HG02610 (cell line): Measurements from ENCODE around the gene CCDC127.

Source experiments
- ATAC-seq: cut with Tn5 transposase; IDR thresholded peaks from one replicate; pipeline ENCODE4 v1.9.1; 2021; ENCODE audit warnings: mild to moderate bottlenecking, moderate library complexity; ENCODE audit not compliant: unreplicated experiment

CCDC127 gene

GRCh38 chr5:160921-161802 is 56.8 kb downstream of the CCDC127 start:
- ATAC-seq: no peak

GRCh38 chr5:160173-160510 is 57.8 kb downstream of the CCDC127 start:
- no peak for ATAC-seq

- no peak for ATAC-seq
Observed at GRCh38 chr5:159448-160172, 58.3 kb downstream of the CCDC127 start.

- no peak for ATAC-seq
Observed at GRCh38 chr5:158807-159447, 59.0 kb downstream of the CCDC127 start.

DNA sequence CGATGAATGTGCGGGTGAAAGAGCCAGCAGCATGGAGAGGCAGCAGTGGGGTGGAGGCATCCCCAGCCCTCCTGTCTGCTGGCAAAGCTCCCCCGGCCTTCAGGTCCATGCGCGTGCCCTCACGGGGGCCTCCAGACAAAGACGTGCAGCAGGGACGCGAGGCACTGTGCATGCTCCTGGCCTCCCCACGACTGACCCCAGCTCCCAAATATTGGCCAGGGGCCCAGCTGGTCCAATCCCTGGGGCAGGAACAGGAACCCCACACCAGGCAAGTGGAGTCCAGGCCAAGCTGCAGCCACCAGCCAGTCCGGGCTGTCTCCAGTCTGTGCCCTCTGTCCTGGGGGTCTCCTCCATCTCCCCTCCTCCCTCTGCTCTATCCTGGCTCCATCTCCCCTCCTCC is 60.2 kb downstream of the CCDC127 start:
- ATAC-seq: no peak

GRCh38 chr5:157126-157715 is 60.7 kb downstream of the CCDC127 start:
- ATAC-seq: no peak

- ATAC-seq: no peak
Observed at GRCh38 chr5:156411-157072, 61.4 kb downstream of the CCDC127 start.

DNA sequence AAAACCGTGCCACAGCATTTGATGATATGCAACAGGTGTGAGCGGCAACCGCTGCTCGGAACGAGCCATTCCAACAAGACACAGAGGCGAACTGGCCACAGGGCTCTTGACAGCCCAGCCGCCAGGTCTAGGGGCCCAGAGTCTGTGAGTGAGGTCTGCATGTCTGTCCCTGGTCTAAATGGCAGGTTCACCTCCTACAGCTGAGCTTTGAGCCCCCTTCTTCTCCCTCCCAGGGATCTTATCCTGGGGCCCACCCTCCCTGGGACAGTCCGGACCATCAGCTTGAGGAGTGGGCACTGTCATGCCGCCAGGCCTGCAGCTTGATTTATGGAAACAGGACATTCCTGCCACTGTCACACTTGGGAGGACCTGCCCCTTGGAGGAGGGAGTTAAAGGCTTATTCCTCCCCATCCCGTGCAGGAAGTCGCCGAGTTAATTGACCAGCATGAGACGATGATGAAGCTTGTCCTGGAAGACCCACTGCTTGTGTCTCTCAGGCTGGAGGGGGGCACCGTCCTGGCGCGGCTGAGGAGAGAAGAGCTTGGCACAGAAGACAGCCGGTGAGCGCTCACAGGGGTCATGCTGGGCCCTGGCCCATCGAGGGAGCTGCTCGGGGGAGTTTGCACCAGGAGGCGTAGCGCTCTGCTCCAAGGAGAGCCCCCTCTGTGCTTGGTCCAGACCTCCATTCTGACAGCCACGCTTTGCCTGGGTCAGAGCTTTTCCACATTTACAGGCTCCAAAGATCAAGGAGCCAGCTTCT is 62.1 kb downstream of the CCDC127 start:
- no peak for ATAC-seq

DNA sequence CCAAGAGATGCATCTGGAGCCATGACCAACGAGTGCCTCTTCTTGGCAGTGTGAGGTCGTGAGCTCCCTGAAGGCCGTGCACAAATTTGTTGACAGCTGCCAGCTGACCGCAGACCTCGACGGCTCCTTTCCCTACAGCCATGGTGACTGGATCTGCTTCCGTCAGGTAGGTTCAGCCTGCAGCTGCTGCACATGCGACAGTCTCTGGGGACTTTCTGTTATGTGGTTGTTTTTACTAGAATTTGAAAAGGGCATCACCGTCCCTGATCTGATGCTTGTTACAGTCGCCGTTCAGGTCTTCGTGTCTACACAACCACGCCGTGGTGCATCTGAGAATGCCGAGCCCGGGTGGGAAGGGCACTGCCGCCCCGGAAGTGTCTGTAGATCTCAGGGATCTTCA is 63.1 kb downstream of the CCDC127 start:
- no peak for ATAC-seq

DNA sequence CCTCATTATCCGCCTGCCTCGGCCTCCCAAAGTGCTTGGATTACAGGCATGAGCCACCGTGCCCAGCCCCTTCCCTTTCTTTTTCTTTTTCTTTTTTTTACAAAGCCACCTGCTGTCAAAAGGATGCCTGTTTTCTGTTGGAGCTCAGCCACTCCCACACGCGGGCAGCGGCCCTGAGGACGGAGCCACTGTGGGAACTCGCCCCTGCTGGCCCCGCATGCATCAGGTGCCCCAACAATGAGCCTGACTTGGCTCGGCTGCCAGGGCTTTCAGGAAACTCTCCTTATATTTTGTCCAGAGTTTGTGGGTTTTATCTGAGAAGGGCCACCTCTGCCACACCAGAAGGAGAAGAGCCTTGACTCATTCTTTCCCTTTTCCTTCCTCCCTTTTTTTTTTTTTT is 63.7 kb downstream of the CCDC127 start:
- no peak for ATAC-seq

- ATAC-seq: no peak
Observed at GRCh38 chr5:153256-153655, 64.7 kb downstream of the CCDC127 start.

GRCh38 chr5:152077-152476 is 65.9 kb downstream of the CCDC127 start:
- no peak for ATAC-seq

GRCh38 chr5:150746-151145 is 67.2 kb downstream of the CCDC127 start:
- no peak for ATAC-seq

DNA sequence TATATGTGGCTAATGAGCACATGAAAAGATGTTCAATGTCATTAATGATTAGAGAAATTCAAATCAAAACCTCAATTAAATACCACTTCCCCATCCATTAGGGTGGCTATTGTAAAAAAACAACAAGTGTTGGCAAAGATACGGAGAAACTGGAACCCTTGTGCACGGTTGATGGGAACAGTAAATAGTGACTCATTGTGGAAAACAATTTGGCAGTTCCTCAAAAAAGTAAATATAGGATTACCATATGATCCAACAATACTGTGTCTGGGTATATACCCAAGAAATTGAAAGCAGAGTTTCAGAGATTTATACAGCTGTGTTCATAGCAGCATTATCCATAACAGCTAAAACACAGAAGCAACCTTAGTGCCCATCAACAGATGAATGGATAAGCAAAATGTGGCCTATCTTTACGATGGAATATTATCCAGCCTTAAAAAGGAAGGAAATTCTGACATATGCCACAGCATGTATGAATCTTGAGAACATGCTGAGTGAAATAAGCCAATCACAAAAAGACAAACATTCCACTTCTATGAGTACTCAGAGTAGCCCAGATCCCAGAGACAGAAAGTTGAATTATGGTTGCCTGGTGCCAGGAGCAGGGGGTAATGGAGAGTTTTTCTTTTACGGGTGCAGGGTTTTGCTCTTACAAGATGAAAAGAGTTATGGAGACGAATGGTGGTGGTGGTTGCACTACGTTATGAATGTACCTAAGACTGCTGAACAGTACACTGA is 68.0 kb downstream of the CCDC127 start:
- ATAC-seq: no peak

DNA sequence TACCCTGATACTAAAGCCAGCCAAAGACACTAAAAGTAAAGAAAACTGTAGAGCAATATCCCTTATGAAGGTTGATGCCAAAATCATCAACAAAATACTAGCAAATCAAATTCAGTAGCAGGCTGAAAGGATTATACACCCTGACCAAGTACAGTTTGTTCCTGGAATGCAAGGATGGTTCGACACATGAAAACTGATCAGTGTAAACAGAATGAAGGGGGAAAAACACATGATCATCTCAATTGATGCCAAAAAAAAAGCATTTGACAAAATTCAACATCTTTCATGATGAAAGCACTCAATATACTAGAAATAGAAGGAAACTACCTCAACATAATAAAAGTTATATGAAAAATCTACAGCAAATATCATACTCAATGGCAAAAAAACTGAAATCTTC is 70.2 kb downstream of the CCDC127 start:
- ATAC-seq: no peak
